Keratinocyte (primary cell): ENCODE measurements around the gene CDX2. TPM values are rescaled to one million over a fixed set of nuclear protein-coding genes. Genes with fewer than 3 reads are reported as not detected.
A peak's percentile ranks its signal among the peaks of the same experiment; 100 is the strongest.

Experiments
- DNase-seq: peaks from one replicate; pipeline ENCODE4 v3.0.0-alpha.2; 2011; ENCODE audit warnings: low read depth, missing footprints, low spot score
- FAIRE-seq: peaks from 2 replicates; lab custom pipeline; 2011; peaks lifted over from hg19 to GRCh38; lab: Jason Lieb, UNC
- H2AFZ ChIP-seq: 2 replicates; pipeline ENCODE4 v1.6.0; 2012; ENCODE audit warnings: low read length, control low read depth, inconsistent platforms; ENCODE audit not compliant: control insufficient read depth
- H3K27ac ChIP-seq: 2 replicates; pipeline ENCODE4 v1.5.1; 2011; ENCODE audit warnings: low read length; ENCODE audit not compliant: control insufficient read depth, insufficient read depth
- H3K27me3 ChIP-seq: 3 replicates; pipeline ENCODE4 v1.6.0; 2011; ENCODE audit warnings: low read length; ENCODE audit not compliant: control insufficient read depth, insufficient read depth; ENCODE audit errors: extremely low read depth
- H3K36me3 ChIP-seq, 2 experiments: 2 replicates in 1 of 2; 3 replicates in 1 of 2; pipeline ENCODE4 v1.5.1; 2011; ENCODE audit warnings: low read length in 2 of 2, mild to moderate bottlenecking in 1 of 2; ENCODE audit not compliant: control insufficient read depth in 2 of 2, insufficient read depth in 2 of 2; ENCODE audit errors: extremely low read depth in 1 of 2
- H3K4me1 ChIP-seq: 3 replicates; pipeline ENCODE4 v1.5.1; 2011; ENCODE audit warnings: low read length; ENCODE audit not compliant: control insufficient read depth, insufficient read depth; ENCODE audit errors: extremely low read depth
- H3K4me2 ChIP-seq: 3 replicates; pipeline ENCODE4 v1.6.0; 2011; ENCODE audit warnings: low read depth, low read length; ENCODE audit not compliant: control insufficient read depth, insufficient read depth; ENCODE audit errors: extremely low read depth
- H3K4me3 ChIP-seq, 3 experiments: fragments of 200-600 bp in 1 of 3; sonication (generic) in 1 of 3; 2 replicates in 2 of 3; 3 replicates in 1 of 3; pipeline ENCODE4 v1.5.1; 2011 to 2016; ENCODE audit warnings: low read length in 3 of 3, mild to moderate bottlenecking in 3 of 3, control low read depth in 2 of 3, inconsistent platforms in 1 of 3, low read depth in 1 of 3, mixed read lengths in 1 of 3, mixed run types in 1 of 3, moderate library complexity in 1 of 3; ENCODE audit not compliant: control insufficient read depth in 2 of 3, insufficient read depth in 2 of 3; ENCODE audit errors: extremely low read depth in 1 of 3
- H3K79me2 ChIP-seq: 2 replicates; pipeline ENCODE4 v1.6.0; 2012; ENCODE audit warnings: low read length; ENCODE audit not compliant: control insufficient read depth, insufficient read depth
- H3K9ac ChIP-seq: 3 replicates; pipeline ENCODE4 v1.6.0; 2011; ENCODE audit warnings: low read length; ENCODE audit not compliant: control insufficient read depth, insufficient read depth; ENCODE audit errors: extremely low read depth
- H3K9me1 ChIP-seq: 3 replicates; pipeline ENCODE4 v1.6.0; 2011; ENCODE audit warnings: low read length; ENCODE audit not compliant: control insufficient read depth, insufficient read depth; ENCODE audit errors: extremely low read depth
- H3K9me3 ChIP-seq: 2 replicates; pipeline ENCODE4 v1.5.1; 2012; ENCODE audit warnings: low read depth, low read length; ENCODE audit not compliant: control insufficient read depth
- H4K20me1 ChIP-seq: 3 replicates; pipeline ENCODE4 v1.6.0; 2011; ENCODE audit warnings: low read length; ENCODE audit not compliant: control insufficient read depth, insufficient read depth; ENCODE audit errors: extremely low read depth
- CTCF ChIP-seq, 3 experiments: IDR thresholded peaks in 1 of 3; conservative IDR thresholded peaks in 1 of 3; optimal IDR thresholded peaks in 1 of 3; 2 replicates in 2 of 3; 3 replicates in 1 of 3; pipeline versions ENCODE3 to v1.5.1; 2011; ENCODE audit warnings: low read length in 3 of 3, mild to moderate bottlenecking in 3 of 3, moderate library complexity in 2 of 3, control low read depth in 1 of 3, inconsistent platforms in 1 of 3; ENCODE audit not compliant: insufficient read depth in 2 of 3; ENCODE audit errors: extremely low read depth in 1 of 3
- EZH2 ChIP-seq: IDR thresholded peaks from one replicate; pipeline ENCODE4 v1.6.1; 2012; ENCODE audit warnings: inconsistent platforms, mild to moderate bottlenecking, low read length, moderate library complexity
- dilution Hi-C: fragments of 300-500 bp; cut with MboI; formaldehyde crosslinking; loops from one replicate; pipeline ENCODE4 v1.7.0; 2020; ENCODE audit warnings: low sequenced_read_pairs; ENCODE audit not compliant: extremely low pct_ligation_motif_present
- polyA plus RNA-seq, 5 experiments: library from polyadenylated mRNA; depleted of rRNA in 3 of 5; stranded (reverse) in 3 of 5; stranded (forward) in 1 of 5; unstranded in 1 of 5; fragments of >200 nt; gene quantifications; 1 replicate in 1 of 5; 2 replicates in 3 of 5; 3 replicates in 1 of 5; pipeline versions ENCODE4 v1.2.1 to v1.2.3, GENCODE V29; 2011 to 2012; ENCODE audit warnings: missing spikeins in 2 of 5, low read depth in 1 of 5, low replicate concordance in 1 of 5

CDX2 gene
- polyA plus RNA-seq, 1 donor (not counting 4 experiments of a cell fraction or from before 2014, with no cell fraction given): not detected

- peaks cover 3% of the 10 kb centered on the region for H3K4me1 ChIP-seq
- no peak overlapping the region for H3K9ac ChIP-seq
- H3K27me3 ChIP-seq: peaks cover 76% of the 10 kb centered on the region
- DNase-seq (no peak), FAIRE-seq (no peak)
- H3K9me3 ChIP-seq: no peaks in the 10 kb centered on the region
- no peak overlapping the region for H2AFZ ChIP-seq
- H3K79me2 ChIP-seq: no peaks in the 10 kb centered on the region
- H3K36me3 ChIP-seq: no peaks in the 10 kb centered on the region
- dilution Hi-C loops: loop anchor here (25.0 kb wide), 1 partner anchor 126 kb away; no protein-coding TSS in a partner anchor
- H3K4me3 ChIP-seq: no peak overlapping the region
- no peaks in the 10 kb centered on the region for H4K20me1 ChIP-seq
- TF ChIP-seq EZH2 (no peak), CTCF (optimal IDR thresholded peaks at IDR 0.05 in 1 of 3, IDR thresholded peaks at IDR 0.05 in 1 of 3, conservative IDR thresholded peaks at IDR 0.05 in 1 of 3; ENCODE audit: extremely low read depth in 1 of 3, insufficient read depth in 2 of 3, low read length in 3 of 3) (no peak)
- no peaks in the 10 kb centered on the region for H3K9me1 ChIP-seq
- H3K27ac ChIP-seq: no peak overlapping the region
- no peak overlapping the region for H3K4me2 ChIP-seq
Measured at GRCh38 chr13:27962982-27963381, 6.1 kb downstream of the CDX2 start.

GRCh38 chr13:27962128-27962841 lies 6.8 kb downstream of the CDX2 start:
- no peak for TF ChIP-seq CTCF (optimal IDR thresholded peaks at IDR 0.05 in 1 of 3, IDR thresholded peaks at IDR 0.05 in 1 of 3, conservative IDR thresholded peaks at IDR 0.05 in 1 of 3; ENCODE audit: extremely low read depth in 1 of 3, insufficient read depth in 2 of 3, low read length in 3 of 3)
- TF ChIP-seq EZH2: peak; percentile 53
- H3K27me3 ChIP-seq: peaks cover 69% of the 10 kb centered on the region

More at GRCh38 chr13:27962128-27962841, 6.8 kb downstream of the CDX2 start:
- no peak overlapping the region for H3K9ac ChIP-seq
- H3K4me2 ChIP-seq: no peak overlapping the region
- dilution Hi-C loops: loop anchor here (25.0 kb wide), 1 partner anchor 125 kb away; no protein-coding TSS in a partner anchor
- no peaks in the 10 kb centered on the region for H4K20me1 ChIP-seq
- H3K36me3 ChIP-seq: no peaks in the 10 kb centered on the region
- no peak overlapping the region for H3K4me3 ChIP-seq
- no peaks in the 10 kb centered on the region for H3K79me2 ChIP-seq
- DNase-seq: no peak
- no peaks in the 10 kb centered on the region for H3K9me1 ChIP-seq
- FAIRE-seq: no peak
- H2AFZ ChIP-seq: no peak overlapping the region
- no peak overlapping the region for H3K27ac ChIP-seq
- H3K9me3 ChIP-seq: no peaks in the 10 kb centered on the region
- H3K4me1 ChIP-seq: peaks cover 3% of the 10 kb centered on the region
